HG03558 (cell line): Measurements from ENCODE around the gene KLHDC8A.

Experiments
- ATAC-seq: cut with Tn5 transposase; IDR thresholded peaks from one replicate; pipeline ENCODE4 v1.9.1; 2021; ENCODE audit warnings: moderate number of reproducible peaks; ENCODE audit not compliant: unreplicated experiment; ENCODE audit errors: extremely low read depth

The KLHDC8A gene

GRCh38 chr1:205321162-205321958, 35.4 kb downstream of the KLHDC8A start, which contains the start of gene NUAK2:
Gene NUAK2, minus strand, starts transcription at chr1:205321745. Its CDS starts 117 bp downstream, at chr1:205321628.
- no peak for ATAC-seq

- ATAC-seq, result no peak
Measured at GRCh38 chr1:205319081-205320018, 37.4 kb downstream of the KLHDC8A start.

- no peak for ATAC-seq
Measured at GRCh38 chr1:205318231-205318991, 38.3 kb downstream of the KLHDC8A start.

- no peak for ATAC-seq
Measured at GRCh38 chr1:205317311-205317917, 39.3 kb downstream of the KLHDC8A start.

- ATAC-seq, result no peak
Measured at GRCh38 chr1:205316161-205316566, 40.6 kb downstream of the KLHDC8A start.

- no peak for ATAC-seq
Measured at GRCh38 chr1:205315008-205315618, 41.6 kb downstream of the KLHDC8A start.

GRCh38 chr1:205313563-205314308, 43.0 kb downstream of the KLHDC8A start:
- ATAC-seq, result no peak

GRCh38 chr1:205312866-205313562, 43.7 kb downstream of the KLHDC8A start:
- ATAC-seq, result no peak

GRCh38 chr1:205310976-205311704, 45.6 kb downstream of the KLHDC8A start:
- no peak for ATAC-seq

- ATAC-seq, result no peak
Measured at GRCh38 chr1:205309741-205310140, 47.0 kb downstream of the KLHDC8A start.

GRCh38 chr1:205306929-205307566, 49.7 kb downstream of the KLHDC8A start:
- ATAC-seq, result no peak

- ATAC-seq, result no peak
Measured at GRCh38 chr1:205304695-205305070, 52.0 kb downstream of the KLHDC8A start.

GRCh38 chr1:205304046-205304694, 52.6 kb downstream of the KLHDC8A start:
- no peak for ATAC-seq

- no peak for ATAC-seq
Measured at GRCh38 chr1:205303247-205303888, 53.4 kb downstream of the KLHDC8A start.

GRCh38 chr1:205301842-205302588, 54.7 kb downstream of the KLHDC8A start:
- no peak for ATAC-seq
